Adipose tissue (tissue), 3 donors: ENCODE data around the gene TLCD1. TPM values are rescaled to one million over a fixed set of nuclear protein-coding genes. Genes with fewer than 3 reads are reported as not detected.
A peak's percentile ranks its signal among the peaks of the same experiment; 100 is the strongest.

Experiments used
- H3K27ac ChIP-seq: one replicate; pipeline ENCODE4 v1.5.1; 2013; ENCODE audit warnings: low read depth, low read length
- WGBS, 3 donors: extraction: QIAGEN DNeasy Blood & Tissue Kit; methylation state at CpG; one replicate each; pipeline ENCODE4 v1.1.7; 2013; 5-methylcytosine and 5-hydroxymethylcytosine counted together
- polyA plus RNA-seq, 3 donors: library from polyadenylated mRNA; stranded (reverse); fragments of 200-250 nt; gene quantifications; one replicate each; pipeline ENCODE4 v1.2.3, GENCODE V29; 2013
- donor health status: healthy with polysubstance abuse.
- donor health status: Bipolar disorder and iron deficiency.
- donor health status: healthy.

The TLCD1 gene, protein sequence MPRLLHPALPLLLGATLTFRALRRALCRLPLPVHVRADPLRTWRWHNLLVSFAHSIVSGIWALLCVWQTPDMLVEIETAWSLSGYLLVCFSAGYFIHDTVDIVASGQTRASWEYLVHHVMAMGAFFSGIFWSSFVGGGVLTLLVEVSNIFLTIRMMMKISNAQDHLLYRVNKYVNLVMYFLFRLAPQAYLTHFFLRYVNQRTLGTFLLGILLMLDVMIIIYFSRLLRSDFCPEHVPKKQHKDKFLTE
- 10 to 100 TPM in 1 of 3 donors, 1 to 10 TPM in 2; 2.4 to 11.7 (median 5.4) TPM for polyA plus RNA-seq

DNA sequence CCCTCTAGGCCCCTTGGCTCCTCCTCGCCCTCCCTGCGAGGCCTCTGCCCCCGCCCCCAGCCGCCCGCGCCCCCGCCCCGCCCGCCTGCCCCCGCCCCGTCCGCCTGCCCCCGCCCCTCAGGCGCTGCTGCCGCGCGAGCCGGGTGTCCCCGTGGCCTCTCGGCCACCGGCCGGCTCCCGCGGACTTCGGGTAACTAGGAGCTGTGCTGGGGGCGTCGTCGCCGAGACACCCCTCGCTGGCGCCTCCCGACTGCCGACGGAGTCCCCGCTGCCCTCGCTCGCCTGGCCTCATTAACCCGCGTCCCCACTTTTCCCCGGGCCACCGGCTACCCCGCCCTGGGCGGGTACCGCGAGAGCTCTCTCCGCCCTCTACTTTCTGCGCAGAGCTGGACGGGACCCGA is at the start of gene TLCD1:
TLCD1 (minus strand) TSS at position 8 of the 401 bp plus-strand sequence. CDS start 136 bp downstream, outside the sequence.
- WGBS, 3 donors: 0% methylated on average over 19 to 43 of the region's 49 CpGs
- no peak within 1 kb of the TSS for H3K27ac ChIP-seq

DNA sequence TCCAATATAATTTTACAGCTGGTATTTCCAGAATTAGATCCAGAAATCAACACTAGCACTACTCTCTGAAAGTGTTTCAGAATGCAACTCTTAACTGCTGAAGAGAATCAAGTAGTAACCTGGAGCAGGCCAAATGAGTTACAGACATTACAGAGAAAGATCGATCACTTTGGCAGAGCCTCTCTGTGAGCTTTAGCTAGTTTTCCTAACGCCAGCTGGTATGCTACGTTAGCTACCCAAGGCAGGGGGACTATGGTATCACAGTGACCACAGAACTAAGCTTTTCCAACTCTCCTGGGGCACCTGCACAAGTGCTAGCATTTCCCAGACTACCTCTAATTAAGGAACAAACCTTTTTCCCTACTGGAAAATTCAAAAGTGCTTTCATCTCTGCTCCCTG is 48.2 kb upstream of the TLCD1 start:
- H3K27ac ChIP-seq: no peak overlapping the region
- WGBS, 3 donors: 34 to 84% (median 83%) methylated on average over 3 of the region's 3 CpGs

DNA sequence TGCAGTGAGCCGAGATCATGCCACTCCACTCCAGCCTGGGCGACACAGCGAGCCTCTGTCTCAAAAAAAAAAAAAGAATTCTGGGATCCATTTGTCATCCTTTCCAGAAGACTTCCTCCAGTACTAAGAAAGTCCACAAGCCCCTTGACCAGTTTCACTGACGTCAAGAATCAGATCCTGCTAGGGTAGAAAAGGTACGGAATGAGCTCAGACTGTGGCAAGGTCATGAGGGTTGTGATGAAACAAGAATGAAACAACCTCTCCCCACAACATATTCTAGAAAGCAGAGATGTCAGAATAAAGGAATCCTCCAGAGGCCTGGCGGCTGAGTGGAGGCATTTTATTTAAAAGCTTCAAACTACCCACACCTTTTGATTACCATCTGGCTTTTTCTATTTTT is 47.7 kb upstream of the TLCD1 start:
- 82 to 88% (median 87%) methylated on average over 6 of the region's 6 CpGs for WGBS, 3 donors
- H3K27ac ChIP-seq: no peak overlapping the region

DNA sequence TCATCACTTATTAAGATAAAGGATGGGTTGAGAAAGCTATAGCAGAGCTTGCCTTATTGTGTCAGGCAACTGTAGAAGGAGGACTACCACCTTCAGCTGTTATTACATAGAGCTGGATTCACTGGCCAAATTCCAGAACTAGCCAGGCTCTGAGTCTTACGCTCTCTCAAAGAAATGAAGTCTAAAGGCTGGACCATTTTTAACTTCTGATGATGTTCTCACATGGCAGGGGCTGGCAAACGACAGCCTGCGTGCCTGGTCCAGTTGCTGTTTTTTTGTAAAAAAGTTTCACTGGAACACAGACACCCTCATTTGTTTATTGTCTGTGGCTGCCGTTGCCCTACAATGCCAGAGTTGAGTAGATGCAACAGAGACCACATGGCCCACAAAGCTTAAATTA is 39.0 kb upstream of the TLCD1 start:
- H3K27ac ChIP-seq: no peak overlapping the region
- WGBS, 3 donors: 85 to 87% (median 85%) methylated on average over 4 of the region's 4 CpGs

DNA sequence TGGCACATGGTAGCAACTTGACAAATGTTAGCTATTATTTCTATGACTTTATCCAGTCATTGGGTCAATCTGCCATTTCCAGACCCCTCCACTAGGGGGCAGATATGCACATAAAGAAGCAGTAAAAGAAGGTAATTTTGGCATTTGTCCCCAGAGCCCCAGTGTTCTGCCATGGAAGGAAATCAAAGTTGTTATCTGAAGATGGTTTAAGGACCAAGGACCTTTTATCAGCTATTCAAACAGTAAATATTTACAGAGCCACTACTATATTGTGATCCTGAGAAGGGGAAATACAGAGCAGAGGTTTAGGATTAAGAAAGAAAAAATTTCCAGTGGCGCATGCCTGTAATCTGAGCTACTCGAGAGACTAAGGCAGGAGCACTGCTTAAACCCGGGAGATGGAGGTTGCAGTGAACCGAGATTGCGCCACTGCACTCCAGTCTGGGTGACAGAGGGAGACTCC is 37.8 kb upstream of the TLCD1 start:
- H3K27ac ChIP-seq: no peak overlapping the region
- 54 to 61% (median 59%) methylated on average over 5 of the region's 5 CpGs for WGBS, 3 donors

DNA sequence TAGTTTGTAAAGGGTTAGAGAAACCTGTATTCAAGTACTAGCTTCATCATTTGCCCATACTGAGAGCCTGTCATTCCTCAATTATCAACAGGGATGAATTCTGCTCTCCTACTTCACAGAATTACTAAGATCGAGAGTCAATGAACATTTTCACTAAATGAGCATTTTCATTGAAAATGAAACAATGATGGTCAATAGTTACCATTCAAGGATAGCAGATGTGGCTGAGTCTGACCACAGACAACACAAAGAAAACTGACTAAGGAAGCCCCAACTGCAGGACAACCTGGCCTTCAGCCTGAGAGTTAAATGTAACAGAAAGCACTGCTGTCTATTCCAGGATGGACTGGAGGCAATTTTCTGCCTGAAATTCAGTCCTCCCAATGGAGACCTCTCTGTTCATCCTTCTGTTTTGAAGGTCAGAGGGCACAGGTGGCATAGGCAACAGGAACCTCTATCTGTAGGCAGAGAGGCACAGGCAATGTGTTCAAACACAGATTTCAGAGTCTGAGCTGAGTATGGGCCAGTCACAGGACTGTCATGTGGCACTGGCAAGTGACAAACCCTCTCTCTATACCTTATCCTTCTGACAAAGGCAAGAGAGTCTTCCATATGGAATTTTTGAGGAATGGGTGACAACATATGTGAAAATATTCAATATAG is 37.2 kb upstream of the TLCD1 start:
- H3K27ac ChIP-seq: no peak overlapping the region
- 92 to 93% (median 93%) methylated on average over 1 of the region's 1 CpG for WGBS, 3 donors

DNA sequence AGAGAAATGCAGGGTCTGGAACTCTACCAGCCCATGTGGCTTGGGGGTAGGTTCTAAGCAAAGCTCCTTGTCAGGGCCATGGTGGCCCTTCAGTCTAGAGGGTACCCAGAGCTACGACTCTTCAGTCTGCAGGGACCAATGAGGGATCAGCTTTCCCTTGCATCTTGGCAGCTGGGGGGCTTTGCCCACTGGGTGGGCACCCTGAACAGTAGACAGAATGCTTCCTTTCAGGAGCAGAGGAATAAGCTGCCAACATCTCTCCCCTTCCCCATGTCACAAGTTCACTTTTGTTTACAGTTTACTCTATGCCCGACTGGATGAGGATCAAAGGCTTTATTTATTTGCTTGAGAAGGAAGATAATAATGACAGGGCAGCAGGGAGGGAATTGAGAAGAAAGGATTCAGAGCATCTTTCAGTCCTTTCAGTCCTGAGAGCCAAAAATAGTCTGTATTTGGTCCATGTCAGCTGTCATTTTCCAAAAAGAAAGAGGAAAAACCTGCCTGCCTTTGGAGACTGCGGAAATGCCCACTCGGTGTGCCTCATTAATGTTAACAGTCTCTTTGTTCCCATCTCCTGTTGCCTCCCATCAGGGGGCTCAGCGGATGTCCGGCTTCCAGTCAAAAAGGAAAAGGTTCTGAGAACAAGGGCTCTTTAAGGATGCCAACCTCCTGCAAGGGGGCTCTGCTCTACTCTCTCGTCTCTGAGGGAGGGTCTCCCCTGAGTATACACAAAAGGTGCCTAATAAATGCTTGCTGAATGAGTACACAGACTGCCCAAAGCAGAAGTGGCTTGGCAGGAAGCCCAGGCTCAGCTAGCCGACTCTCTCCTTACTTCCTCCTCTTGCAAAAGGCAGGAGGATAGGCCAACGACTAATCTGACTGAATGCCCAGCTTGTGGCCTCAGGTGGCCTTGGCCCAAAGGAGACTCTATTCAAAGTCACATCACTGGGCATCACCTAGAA is 34.8 kb upstream of the TLCD1 start:
- no peak overlapping the region for H3K27ac ChIP-seq
- 32 to 39% (median 37%) methylated on average over 9 of the region's 9 CpGs for WGBS, 3 donors

DNA sequence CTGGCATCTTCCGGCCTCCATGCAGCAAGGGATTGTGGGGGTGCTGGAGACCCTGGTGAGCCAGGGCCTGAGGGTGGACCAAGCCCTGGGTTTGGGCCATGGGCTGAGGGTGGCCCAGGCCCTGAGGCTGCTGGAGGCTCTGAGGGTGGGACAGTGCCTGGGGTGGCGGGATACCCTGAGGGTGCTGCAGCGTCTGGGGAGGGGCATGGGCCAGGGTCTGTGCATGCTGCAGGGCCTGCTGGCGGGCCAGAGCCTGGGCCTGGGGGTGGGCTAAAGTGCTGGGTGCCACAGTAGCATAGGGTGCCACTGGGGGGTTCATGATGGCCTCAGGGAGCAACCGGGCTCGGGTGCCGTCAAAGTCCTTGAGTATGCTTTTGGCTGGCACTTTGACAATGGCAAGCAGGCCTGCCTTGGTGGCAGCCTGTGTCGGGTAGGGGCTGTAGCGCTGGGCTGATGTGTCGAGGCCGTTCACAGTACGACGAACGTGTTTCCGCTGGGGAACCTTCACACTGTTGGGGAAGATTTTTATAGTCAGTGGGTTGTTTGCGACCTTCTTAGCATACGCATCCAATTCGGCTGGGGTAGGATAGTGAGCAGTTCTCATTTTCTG is 33.3 kb upstream of the TLCD1 start:
- WGBS, 3 donors: 90 to 96% (median 90%) methylated on average over 18 of the region's 18 CpGs

DNA sequence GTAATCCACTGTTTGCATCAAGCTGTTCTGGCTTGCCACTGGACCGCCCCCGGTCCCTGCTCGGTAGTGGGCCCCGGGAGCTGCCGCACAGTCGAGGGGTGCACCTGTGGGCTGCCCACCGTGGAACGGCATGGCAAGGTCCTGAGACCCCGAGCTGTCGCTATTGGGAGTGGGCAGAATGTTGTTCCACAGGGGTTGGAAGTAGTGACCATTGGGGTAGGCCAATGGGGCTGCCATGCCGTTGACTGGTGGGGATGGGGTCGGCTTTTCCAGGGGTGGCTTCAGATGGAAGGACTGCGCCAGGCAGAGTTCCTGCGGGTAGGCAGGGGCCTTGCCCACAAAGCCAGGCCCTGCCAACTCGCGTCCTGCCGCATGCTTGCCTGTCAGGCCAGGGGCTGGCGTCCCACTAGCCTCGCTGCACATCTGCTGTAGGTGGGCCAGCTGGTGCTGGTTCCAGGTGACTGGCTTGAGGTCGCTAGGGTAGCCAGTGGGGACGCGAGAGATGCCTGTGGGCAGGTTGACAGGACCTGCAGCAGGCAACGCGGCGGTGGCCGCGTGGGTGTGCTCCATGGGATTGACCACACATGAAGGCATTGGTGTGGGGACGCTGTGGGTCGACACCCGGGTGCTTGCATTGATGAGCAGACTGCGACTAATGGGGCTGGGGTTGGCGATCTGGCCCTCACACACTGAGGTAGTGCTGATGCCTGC is 32.5 kb upstream of the TLCD1 start:
- no peak overlapping the region for H3K27ac ChIP-seq
- 95 to 97% (median 96%) methylated on average over 32 of the region's 32 CpGs for WGBS, 3 donors

More for the DNA sequence above, 33.3 kb upstream of the TLCD1 start:
- H3K27ac ChIP-seq: no peak overlapping the region

DNA sequence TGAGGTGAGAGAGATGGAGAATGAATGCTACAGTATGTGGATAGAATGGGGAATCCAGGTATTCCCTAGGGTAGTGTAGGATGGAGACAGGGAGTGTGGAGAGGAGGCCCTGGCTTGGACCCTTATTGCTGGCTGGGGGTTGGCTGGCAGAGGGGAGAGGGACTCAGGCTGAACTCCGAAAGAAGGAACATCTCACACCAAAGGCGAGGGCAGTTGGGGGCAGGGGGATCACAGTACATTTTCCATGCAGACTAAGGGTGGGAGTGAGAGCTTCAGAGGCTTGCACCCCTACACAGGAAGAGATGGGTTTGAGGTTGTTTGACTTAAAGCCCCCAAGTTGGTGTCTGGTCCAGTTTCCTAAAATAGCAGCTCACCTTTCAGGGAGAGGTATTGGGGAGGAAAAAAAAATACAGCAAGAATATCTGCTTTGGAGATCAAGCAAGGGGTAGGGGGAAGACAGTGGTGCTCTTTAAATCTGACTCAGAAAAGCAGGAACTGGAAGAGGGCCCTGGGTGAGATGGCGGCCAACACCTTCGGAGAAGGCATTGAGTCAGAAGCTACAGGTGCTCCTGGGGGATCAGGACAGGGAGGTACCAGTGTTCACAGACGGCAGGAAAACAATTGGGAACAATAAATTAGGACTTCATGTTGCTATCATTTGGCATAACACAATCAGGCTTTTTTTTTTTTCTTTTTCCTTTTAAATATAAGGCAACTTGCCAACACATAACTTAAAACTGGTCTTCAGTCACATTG is 30.2 kb upstream of the TLCD1 start:
- no peak overlapping the region for H3K27ac ChIP-seq

DNA sequence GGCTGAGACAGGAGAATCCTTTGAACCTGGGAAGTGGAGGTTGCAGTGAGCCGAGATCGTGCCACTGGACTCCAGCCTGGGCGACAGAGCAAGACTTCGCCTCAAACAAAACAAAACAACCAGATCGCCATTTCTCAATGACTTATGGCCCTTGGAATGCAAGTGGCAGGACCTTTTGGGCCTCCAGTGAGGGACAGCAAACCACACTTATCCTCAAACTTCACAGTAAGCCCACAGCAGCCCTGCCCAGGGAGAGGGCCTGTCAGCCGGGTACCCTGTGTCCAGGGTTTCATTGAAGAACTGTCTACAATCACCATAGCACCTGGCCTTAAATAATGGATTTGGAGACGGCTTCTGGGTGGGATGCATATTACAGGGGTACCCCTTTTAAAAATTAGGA is 29.5 kb upstream of the TLCD1 start:
- H3K27ac ChIP-seq: no peak overlapping the region

More for the DNA sequence above, 30.2 kb upstream of the TLCD1 start:
- WGBS, 3 donors: 70 to 79% (median 71%) methylated on average over 5 of the region's 5 CpGs

DNA sequence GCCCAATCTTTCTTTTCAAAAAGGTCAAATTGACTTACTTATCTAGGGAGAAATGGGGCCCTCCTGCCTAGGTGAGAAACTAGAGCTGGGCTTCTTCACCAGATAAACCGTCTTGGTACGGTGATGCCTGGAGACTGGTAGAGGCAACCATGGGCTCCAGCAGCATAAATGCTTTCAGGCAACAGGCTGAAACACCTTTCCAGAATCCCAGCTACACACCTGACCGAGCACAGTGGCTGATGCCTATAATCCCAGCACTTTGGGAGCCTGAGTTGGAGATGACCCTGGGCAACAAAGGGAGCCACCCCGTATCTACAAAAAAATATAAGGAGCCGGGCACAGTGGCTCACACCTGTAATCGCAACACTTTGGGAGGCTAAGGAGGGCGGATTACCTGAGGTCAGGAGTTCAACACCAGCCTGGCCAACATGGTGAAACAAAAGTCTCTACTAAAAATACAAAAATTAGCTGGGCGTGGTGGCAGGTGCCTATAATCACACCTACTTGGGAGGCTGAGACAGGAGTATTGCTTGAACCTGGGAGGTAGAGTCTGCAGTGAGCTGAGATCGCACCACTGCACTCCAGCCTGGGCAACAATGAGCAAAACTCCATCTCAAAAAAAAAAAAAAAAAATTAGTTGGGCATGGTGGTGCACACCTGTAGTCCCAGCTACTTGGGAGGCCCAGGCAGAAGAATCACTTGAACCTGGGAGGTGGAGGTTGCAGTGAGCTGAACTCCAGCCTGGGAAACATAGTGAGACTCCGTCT is 25.8 kb upstream of the TLCD1 start:
- WGBS, 3 donors: 93 to 96% (median 96%) methylated on average over 10 of the region's 10 CpGs
- H3K27ac ChIP-seq: no peak overlapping the region

More for the DNA sequence above, 29.5 kb upstream of the TLCD1 start:
- WGBS, 3 donors: 84 to 93% (median 91%) methylated on average over 7 of the region's 7 CpGs

DNA sequence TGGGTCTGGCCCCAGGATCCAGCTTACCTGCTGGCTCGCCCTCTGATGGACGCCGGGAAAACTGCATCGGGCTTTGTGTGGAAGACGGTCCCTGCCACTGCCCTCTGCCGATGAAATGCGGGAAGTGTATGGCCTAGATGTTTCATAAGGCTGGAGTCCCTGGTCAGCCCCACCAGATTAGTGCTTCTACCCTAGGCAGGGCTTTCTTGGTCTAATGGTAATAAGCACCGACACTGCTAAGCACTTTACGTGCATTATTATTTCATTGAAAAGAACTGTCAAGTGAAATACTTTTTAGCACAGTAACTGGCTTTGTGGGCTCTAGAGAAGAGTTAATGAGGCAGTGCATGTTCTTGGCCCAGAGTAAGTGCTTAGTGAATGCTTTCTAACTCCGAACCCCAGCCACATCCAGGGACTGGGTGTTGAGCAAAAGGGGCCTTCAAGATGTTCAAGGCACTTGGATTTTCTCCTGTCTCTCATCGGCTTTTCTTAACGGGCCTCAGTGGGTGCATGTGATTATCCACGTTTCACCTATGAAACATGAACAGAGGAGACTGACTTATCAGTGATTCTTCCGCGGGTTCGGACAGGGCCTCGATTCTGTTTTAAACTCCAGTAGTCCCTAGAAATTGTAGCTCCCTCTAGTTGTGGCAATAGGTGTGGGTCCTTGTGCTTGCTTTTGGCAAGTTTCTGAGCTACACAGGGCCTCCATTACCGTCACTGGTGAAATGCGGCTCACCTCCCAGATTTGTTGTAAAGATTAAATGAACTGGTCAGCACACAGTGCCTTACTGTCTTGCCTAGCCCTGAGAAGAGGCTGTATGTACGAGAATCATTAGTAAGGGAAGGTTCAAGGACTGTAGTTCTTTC is 24.4 kb upstream of the TLCD1 start:
- WGBS, 3 donors: 25 to 43% (median 39%) methylated on average over 20 of the region's 20 CpGs
- H3K27ac ChIP-seq: peak overlapping the region; percentile 2

DNA sequence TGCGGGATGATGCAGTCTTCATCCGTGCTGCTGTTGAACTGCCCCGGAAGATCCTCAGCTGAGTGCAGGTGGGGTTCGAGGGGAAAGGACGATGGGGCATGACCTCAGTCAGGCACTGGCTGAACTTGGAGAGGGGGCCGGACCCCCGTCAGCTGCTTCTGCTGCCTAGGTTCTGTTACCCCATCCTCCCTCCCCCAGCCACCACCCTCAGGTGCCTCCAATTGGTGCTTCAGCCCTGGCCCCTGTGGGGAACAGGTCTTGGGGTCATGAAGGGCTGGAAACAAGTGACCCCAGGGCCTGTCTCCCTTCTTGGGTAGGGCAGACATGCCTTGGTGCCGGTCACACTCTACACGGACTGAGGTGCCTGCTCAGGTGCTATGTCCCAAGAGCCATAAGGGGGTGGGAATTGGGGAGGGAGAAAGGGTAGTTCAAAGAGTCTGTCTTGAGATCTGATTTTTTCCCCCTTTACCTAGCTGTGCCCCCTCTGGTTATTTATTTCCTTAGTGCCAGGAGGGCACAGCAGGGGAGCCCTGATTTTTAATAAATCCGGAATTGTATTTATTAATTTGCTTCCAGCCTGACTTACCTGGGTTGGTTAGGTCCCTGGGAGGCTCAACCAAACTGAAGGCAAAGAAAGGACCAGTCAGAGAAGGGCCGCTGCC is 23.6 kb upstream of the TLCD1 start:
- no peak overlapping the region for H3K27ac ChIP-seq
- 56 to 62% (median 58%) methylated on average over 11 of the region's 11 CpGs for whole genome bisulfite sequencing, 3 donors

DNA sequence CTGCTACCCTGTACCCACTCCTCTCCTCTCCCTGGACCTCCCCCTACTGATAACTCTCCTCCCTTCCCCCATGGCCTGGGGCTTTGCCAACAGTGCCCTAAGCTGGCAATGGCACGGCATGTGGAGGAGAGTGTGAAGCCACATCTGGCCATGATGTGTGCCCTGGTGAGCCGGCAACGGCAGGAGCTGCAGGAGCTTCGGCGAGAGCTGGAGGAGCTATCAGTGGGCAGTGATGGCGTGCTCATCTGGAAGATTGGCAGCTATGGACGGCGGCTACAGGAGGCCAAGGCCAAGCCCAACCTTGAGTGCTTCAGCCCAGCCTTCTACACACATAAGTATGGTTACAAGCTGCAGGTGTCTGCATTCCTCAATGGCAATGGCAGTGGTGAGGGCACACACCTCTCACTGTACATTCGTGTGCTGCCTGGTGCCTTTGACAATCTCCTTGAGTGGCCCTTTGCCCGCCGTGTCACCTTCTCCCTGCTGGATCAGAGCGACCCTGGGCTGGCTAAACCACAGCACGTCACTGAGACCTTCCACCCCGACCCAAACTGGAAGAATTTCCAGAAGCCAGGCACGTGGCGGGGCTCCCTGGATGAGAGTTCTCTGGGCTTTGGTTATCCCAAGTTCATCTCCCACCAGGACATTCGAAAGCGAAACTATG is 23.0 kb upstream of the TLCD1 start:
- no peak overlapping the region for H3K27ac ChIP-seq

More for the DNA sequence above, 23.0 kb upstream of the TLCD1 start:
- WGBS, 3 donors: 41 to 79% (median 74%) methylated on average over 18 of the region's 18 CpGs
